ENCODE measurements around the gene SDK1. TPM values are rescaled to one million over a fixed set of nuclear protein-coding genes. Genes with fewer than 3 reads are reported as not detected.
"Not testable (repeated sequence)": the region's sequence is repeated elsewhere in the genome, so short reads cannot be mapped to it uniquely, and the experiment has no call there.

SDK1 gene
- total RNA-seq, 1 donor from 2014 or later: 2.5 TPM

DNA sequence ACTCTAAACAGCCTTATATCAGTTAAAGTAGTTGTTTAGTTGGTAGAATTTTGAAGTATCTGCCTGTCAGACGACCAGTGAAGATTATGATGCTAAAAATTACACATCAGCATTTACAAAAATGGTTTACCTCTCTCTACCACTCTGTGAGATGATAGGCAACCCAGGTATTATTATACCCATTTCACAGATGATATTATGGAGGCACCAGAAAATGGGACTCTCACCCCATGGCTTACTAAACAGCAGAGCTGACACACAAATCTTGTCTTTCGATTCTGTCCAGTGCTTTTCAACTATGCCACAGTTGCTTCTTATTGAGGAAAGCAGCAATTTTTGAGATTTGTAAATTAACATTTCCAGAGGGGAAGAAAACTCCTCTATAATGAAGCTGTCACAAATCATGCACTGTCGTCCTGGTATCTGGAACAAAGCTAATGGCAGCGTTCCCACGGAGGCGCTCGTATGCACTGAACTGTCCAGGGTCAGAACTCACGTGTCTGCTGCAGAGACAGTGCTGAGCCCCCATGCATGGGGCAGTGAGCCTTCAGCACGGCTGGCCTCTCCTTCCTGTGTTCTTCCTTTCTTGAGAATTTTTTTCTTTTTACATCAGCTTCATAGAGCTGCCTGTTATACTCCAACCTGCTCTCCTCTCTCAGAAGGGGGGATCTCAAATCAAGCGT, 381.1 kb downstream of the SDK1 start:
- ATAC-seq (peak; percentile 30), DNase-seq (no peak)
- intact Hi-C loops (cut with micrococcal nuclease): no loop called here

- DNase-seq: no peak
- ATAC-seq: no peak
- intact Hi-C loops (cut with micrococcal nuclease): no loop called here
Observed at GRCh38 chr7:3683546-3684539, 382.8 kb downstream of the SDK1 start.

- intact Hi-C loops (cut with micrococcal nuclease): no loop called here
- DNase-seq: no peak
- no peak for ATAC-seq
Observed at GRCh38 chr7:3688071-3688470, 387.0 kb downstream of the SDK1 start.

DNA sequence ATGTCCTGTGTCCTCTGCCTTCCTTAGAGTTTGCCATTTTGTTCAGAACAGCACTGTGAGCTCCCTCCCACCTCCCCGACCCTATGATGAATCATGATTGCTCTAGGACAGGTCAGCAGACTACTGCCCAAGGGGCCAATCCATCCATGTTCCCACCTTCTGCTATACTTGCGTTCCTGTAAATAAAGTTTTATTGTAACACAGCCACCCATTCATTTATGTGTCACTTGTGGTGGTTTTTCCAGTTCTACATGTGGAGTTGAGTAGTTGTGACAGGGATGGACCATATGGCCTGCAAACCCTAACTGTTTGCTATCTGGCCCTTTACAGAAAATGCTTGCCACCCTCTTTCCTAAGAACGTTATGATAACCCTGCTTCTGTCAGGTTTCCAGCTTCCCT, 387.8 kb downstream of the SDK1 start:
- ATAC-seq (no peak), DNase-seq (no peak)
- intact Hi-C loops (cut with micrococcal nuclease): no loop called here

DNA sequence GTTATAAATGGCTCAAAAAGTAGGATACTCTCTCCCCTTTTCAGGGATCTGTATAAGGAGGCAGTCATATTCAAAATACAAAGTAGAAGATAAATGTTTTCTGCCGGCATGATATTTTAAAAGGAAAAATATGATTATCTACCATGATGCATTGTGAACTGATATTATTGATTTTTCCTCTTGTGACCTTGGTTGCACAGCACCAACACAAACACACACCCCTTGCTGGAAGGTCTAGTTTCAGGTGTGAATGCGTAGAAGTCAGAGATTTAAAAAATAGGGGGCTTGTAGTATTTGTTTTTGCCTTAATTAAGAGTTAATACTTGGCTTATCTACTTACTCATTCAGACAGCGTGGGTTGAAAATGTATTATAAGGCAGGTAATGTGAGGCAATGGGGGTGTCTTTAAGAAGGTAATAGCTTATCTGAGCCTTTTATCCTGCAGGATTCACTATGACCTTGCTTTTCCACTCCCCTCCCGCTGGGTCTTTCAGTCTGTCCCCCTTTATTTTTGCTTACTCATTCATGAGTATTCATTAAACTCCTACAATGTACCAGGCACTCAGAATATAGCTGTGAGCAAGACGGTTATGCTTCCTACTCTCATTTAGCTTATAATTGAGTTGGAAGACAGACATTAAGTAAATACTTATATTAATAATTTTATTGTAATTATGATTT, 390.6 kb downstream of the SDK1 start:
- DNase-seq (no peak), ATAC-seq (no peak)
- intact Hi-C loops (cut with micrococcal nuclease): no loop called here

DNA sequence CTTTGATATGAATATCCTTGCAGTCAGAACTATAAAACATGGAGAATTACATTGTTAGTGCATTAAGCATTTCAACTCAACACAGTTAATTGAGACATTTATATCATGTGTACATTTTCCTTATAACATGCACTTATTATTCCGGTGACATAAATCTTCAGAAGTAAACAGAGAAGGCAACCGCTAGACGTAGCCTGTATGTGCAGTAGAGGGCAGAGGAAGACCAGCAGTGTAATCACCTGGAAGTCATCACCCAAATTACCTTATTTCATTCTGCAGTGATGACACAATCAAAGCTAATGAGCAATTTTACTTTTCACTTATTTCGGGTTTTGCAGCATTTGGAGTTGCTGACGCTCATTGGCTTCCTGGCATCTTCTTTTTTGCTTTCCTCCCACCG, 394.6 kb downstream of the SDK1 start:
- no peak for ATAC-seq
- intact Hi-C loops (cut with micrococcal nuclease): no loop called here
- no peak for DNase-seq

GRCh38 chr7:3696113-3696512, 395.1 kb downstream of the SDK1 start:
- no peak for DNase-seq
- ATAC-seq: no peak
- intact Hi-C loops (cut with micrococcal nuclease): no loop called here

GRCh38 chr7:3697472-3697871, 396.4 kb downstream of the SDK1 start:
- intact Hi-C loops (cut with micrococcal nuclease): no loop called here
- ATAC-seq (no peak), DNase-seq (no peak)

DNA sequence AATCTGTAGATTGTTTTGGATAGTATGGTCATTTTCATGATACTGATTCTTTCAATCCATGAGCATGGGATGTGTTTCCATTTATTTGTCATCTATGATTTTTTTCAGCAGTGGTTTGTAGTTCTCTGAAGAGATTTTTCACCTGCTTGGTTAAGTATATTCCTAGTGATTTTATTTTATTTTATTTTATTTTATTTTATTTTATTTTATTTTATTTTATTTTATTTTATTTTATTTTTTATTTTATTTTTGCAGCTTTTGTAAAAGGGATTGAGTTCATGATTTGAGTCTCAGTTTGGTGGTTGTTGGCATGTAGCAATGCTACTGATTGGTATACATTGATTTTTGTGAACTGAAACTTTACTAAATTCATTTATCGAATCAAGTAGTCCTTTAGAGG, 404.2 kb downstream of the SDK1 start:
- DNase-seq (no peak), ATAC-seq (no peak)
- intact Hi-C loops (cut with micrococcal nuclease): no loop called here

DNA sequence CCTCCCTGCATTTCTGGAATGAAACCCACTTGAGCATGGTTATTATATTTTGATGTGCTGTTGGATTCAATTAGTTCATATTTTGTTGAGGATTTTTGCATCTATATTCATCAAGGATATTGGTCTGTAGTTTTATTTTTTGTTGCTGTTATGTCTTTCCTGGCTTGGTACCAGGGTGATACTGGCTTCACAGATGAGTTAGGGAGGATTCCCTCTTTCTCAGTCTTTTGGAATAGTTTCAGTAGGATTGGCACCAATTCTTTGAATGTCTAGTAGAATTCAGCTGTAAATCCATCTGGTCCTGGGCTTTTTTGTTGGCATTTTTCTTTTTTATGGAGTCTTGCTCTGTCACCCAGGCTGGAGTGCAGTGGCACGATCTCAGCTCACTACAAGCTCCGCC, 405.0 kb downstream of the SDK1 start:
- ATAC-seq; DNase-seq; intact Hi-C loops (cut with micrococcal nuclease): not testable (repeated sequence)

- DNase-seq (no peak), ATAC-seq (no peak)
- intact Hi-C loops (cut with micrococcal nuclease): no loop called here
Observed at GRCh38 chr7:3710122-3710521, 409.1 kb downstream of the SDK1 start.

- ATAC-seq: no peak
Observed at GRCh38 chr7:3710531-3710930, 409.5 kb downstream of the SDK1 start.

DNA sequence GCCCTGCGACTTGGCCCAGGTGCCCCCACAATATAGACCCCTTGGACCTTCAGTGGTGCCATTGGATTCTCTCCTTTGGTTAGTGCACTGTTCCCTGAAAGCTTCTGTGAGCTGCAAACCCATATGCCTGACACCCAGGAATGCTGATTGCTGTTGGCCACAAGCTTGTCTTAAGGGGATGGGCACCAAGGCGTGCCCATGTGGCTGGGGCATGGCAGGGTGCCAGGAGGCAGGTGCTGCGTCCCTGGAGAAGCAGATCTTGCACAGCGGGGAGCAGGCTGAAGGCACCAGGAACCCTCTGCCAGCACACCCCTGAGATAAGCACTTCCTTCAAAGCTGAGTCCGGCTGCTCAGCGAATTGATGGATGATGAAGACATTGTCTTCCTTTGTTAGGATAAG, 411.8 kb downstream of the SDK1 start:
- ATAC-seq (no peak), DNase-seq (no peak)
- intact Hi-C loops (cut with micrococcal nuclease): no loop called here

More at GRCh38 chr7:3710531-3710930, 409.5 kb downstream of the SDK1 start:
- intact Hi-C loops (cut with micrococcal nuclease): no loop called here
- DNase-seq: no peak

- intact Hi-C loops (cut with micrococcal nuclease): no loop called here
- no peak for DNase-seq
- ATAC-seq: no peak
Observed at GRCh38 chr7:3721422-3721821, 420.4 kb downstream of the SDK1 start.

DNA sequence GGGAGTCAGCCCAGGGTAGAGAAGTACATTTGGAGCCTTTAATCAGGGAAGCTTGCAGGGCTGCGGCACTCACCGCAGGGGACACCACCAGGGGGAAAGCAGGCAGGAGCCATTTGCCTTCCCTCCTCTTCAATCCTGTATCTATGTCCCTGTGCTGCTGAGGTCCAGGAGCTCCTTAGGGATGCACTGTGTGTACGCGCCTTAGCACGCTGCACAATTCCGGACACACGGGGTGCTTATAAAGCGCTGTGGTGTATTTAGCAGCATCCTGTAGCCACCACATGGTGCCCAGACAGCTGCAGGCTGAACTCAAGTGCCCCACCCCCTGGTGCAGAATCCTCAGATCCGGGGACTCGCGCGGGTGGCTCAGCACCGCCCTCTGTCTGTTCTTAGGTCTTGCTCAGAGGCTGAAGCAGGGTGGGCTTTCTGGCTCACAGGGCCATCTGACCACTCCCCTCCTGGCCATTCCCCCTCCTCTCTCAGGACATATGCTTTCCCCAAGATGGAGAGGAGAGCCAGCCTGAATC, 421.4 kb downstream of the SDK1 start:
- ATAC-seq (peak; percentile 45), DNase-seq (no peak)
- intact Hi-C loops (cut with micrococcal nuclease): no loop called here

DNA sequence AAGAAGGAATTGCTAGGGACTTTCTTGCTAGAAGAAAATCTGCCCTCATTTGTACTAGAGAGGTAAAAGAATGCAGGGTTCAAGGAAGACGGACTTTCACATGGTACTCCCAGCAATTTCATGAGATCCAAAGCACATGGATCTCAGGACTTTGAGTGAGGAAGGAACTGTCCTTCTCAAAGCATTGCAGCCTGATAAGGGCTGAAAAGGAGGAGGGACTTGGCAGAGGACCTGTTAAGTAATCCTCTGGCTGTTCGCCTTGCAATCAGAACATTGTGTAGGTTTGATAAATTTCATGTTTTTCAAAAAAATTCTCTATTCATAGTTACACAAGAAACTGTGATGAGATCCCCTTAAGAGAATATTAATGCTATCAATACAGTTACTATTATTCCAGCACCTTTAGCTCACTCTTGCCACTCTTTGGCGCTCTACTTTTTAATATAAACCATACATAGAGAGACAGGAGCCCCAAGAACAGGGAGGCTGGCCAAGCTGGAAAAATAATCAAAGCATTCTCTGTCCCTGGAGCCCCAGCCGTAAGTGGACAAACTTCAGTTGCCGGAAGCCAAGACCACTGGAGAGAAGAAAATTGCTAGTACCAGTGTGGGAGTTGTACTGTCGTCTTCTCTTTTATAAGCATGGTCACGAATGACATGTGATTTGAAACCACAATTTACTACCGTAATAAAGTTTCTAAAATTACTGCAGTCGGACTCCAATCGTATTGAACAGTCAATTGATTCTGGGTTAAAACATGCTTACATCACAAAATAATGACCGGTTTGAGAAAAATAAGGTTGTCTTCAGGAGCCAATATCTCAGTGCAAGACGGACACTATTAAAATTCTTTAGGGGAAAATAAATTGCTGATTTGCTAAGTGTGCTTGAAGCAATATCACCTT, 424.4 kb downstream of the SDK1 start:
- intact Hi-C loops (cut with micrococcal nuclease): no loop called here
- DNase-seq (no peak), ATAC-seq (peak; percentile 57)

DNA sequence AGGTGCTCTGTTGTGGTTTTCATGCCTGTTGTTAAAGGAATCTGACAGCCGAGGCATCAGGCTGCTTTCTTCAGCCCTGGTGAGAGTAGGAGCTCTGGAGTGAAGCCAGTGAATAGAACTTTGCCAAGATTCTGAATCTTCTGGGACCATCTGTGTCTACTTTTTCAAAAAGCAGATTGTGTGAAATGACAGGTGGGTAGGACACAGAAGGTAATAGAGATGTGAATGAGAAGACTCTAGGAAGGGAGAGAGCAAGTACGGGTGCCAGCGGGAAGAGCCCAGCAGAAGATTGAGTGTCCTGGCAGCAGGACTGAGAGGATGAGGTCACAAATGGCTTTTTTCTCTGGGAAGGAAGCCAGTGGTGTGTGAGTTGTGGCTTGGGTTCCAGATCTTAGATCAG, 429.2 kb downstream of the SDK1 start:
- ATAC-seq (peak; percentile 49), DNase-seq (no peak)
- intact Hi-C loops (cut with micrococcal nuclease): no loop called here

DNA sequence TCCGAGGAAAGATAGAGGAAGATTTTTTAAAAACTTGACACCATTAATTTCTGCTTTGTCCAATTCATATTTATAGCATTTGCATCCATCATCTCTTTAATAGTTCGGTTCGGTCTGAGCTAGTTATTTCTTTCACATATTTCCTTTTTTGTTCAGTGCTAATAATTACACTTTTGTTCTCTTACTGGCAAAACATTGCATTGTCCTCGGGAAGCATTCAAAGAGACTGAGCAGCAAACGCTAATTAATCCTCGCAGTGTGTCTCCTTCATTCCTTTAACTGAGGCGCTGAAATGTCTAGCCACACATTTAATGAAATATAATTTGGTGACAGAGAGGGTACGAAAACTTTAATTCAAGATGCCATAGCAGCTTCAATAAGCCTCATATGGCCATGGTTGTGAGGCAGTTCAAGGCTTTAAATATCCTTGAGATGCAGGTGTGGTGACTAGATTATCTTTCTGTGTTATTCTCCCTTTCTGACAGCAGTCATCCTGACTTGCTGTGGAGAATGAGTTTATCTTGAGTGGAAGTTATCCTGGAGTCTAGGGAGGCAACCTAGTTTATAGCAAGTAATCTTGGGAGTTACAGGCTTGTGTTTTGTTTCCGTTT, 431.4 kb downstream of the SDK1 start:
- ATAC-seq (no peak), DNase-seq (no peak)
- intact Hi-C loops (cut with micrococcal nuclease): no loop called here

Measured in left ventricle myocardium superior (tissue), 1 donor.